GM19372 (cell line): ENCODE measurements around the gene CLIP1.
"Not testable (repeated sequence)": the region's sequence is repeated elsewhere in the genome, so short reads cannot be mapped to it uniquely, and the experiment has no call there.

ENCODE experiments used
- ATAC-seq: cut with Tn5 transposase; IDR thresholded peaks from one replicate; pipeline ENCODE4 v1.9.1; 2021; ENCODE audit warnings: mild to moderate bottlenecking, low read depth, moderate library complexity; ENCODE audit not compliant: unreplicated experiment

Gene CLIP1

GRCh38 chr12:122362755-122363154, 59.7 kb downstream of the CLIP1 start:
- no peak for ATAC-seq

DNA sequence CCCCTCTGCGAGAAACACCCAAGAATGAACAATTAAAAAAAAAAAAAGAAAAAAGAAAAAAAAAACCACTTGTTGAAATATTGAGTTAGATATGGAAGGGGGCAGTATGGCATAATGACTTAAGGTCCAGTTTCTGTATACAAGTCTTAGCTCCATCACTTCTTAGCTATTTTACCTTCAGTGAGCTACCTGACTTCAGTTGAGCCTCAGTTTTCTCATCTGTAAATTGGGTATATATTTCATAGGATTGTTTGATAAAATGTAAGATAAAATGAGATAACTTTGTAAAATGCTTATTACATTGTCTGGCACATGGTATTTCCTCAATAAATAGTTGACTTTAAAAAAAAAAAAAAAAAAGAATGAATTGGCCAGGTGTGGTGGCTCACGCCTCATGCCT, 64.1 kb downstream of the CLIP1 start:
- not testable (repeated sequence) for ATAC-seq

DNA sequence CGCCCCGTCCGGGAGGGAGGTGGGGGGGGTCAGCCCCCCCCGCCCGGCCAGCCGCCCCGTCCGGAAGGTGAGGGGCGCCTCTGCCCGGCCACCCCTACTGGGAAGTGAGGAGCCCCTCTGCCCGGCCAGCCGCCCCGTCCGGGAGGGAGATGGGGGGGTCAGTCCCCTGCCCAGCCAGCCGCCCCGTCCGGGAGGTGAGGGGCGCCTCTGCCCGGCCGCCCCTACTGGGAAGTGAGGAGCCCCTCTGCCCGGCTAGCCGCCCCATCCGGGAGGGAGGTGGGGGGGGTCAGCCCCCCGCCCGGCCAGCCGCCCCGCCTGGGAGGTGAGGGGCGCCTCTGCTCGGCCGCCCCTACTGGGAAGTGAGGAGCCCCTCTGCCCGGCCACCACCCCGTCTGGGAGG, 64.9 kb downstream of the CLIP1 start:
- not testable (repeated sequence) for ATAC-seq

DNA sequence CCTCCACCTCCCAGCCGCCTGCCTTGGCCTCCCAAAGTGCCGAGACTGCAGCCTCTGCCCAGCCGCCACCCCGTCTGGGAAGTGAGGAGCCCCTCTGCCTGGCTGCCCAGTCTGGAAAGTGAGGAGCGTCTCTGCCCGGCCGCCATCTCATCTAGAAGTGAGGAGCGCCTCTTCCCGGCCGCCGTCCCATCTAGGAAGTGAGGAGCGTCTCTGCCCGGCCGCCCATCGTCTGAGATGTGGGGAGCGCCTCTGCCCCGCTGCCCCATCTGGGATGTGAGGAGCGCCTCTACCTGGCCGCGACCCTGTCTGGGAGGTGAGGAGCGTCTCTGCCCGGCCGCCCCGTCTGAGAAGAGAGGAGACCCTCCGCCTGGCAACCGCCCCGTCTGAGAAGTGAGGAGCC, 65.5 kb downstream of the CLIP1 start:
- not testable (repeated sequence) for ATAC-seq

GRCh38 chr12:122356192-122356635, 66.3 kb downstream of the CLIP1 start:
- no peak for ATAC-seq

DNA sequence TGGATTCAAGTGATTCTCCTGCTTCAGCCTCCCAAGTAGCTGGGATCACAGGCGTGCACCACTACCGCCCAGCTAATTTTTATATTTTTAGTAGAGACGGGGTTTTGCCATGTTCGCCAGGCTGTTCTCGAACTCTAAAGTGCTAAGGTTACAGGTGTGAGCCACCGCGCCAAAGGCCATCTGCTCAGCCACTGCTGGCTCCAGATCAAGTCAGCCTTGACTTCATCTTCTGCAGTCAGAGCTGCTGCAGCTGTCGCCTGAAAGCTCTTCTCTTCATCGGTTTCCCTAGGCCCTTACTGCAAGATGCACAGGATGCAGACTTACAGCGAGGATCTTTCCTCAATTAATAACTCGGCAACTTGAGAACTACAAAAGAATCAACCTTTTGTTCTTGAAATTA, 66.8 kb downstream of the CLIP1 start:
- ATAC-seq = no peak

DNA sequence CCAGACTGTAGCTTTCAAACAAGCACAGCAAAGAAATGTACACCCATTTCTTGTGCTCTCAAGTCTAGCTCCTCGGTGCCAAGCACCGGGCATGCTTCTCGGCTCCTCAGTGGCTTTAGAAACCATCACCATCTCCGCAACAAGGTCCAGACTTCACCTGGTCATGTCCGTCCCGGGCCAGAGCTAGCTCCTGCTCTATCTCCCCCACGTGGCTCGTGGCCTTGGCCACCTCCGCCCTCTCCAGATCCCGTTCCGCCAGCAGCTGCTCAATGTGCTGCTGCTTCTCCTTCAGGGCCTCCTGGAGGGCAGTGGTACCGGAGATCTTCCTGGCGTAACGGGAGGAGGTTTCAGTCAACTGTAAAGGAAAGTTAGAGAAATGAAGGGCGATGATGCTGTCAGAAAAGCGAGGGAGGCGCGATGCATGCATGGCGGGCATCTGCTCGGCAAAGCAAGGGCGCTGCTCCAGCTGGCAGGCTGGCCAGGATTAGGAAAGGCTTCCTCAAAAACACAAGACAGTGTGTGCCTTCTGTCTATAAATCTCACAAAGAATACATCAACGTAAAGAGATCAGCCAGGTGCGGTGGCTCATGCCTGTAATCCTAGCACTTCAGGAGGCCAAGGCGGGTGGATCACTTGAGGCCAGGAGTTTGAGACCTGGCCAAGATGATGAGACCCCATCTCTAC, 67.4 kb downstream of the CLIP1 start:
- no peak for ATAC-seq

- ATAC-seq = no peak
Observed at GRCh38 chr12:122352394-122352793, 70.1 kb downstream of the CLIP1 start.

GRCh38 chr12:122350141-122350848, 72.2 kb downstream of the CLIP1 start:
- ATAC-seq = no peak

GRCh38 chr12:122349078-122349477, 73.4 kb downstream of the CLIP1 start:
- no peak for ATAC-seq

- ATAC-seq = no peak
Observed at GRCh38 chr12:122348505-122348904, 74.0 kb downstream of the CLIP1 start.

DNA sequence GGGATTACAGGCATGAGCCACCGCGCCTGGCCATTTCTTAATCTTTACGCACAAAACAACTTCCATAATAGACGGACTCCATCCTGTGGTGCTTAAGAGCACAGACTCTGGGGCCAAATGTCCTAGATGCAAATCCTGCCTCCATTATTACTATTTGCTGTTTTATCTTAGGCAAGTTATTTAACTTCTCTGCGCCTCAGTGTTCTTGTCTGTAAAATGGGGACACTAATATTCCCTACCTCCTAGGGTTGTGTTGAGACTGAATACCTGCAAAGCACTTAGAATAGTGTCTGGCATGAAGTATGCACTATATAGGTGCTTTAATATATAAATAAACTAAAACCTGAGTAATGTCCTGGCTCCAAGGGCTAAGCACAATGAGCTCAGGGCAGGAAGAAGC, 76.4 kb downstream of the CLIP1 start:
- ATAC-seq = no peak

- no peak for ATAC-seq
Observed at GRCh38 chr12:122345042-122345441, 77.4 kb downstream of the CLIP1 start.

DNA sequence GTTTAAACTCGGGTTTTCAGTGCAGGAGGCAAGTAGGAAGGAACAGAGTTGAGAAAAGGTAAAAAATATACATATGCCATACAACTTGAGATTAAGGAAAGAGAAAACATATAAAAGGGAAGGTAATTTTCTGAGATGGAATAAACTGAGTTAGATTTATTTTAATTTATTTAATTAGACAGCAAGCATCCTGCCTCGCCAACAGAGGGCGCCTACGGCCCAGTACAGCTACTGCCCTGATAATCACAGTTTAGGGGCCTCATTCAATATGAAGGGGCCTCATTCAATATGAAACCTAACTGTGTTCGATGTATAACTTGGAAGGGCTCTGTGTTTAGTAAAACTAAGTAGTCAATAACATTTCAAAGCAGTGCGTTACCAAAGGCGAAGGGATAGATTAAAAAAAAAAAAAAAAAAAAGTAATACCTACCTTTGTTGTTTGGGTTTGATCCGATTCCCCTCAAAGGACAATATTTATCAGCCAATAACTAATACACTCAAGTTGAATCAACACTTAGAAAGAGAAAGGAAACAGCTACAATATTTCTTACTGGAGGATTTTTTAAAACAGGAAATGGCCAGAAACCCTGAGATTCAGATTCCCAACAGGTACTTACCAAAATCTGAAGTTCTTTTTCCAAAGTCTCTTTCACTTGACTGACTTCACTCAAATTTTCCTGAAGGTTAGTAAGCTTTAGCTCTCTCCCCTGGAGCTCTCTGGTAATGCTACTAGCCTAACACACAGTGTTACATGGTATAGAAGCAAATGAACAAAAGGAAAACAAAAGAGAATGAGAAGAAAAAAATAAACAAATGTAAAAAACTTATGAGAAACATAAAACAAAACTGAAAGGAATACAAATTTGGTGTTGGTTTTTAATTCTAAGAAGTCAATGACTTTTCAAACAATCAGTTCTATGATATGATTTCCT, 86.2 kb downstream of the CLIP1 start:
- ATAC-seq = no peak

GRCh38 chr12:122333142-122334087, 89.1 kb downstream of the CLIP1 start:
- no peak for ATAC-seq

- ATAC-seq = no peak
Observed at GRCh38 chr12:122327494-122328385, 94.7 kb downstream of the CLIP1 start.

GRCh38 chr12:122327014-122327413, 95.5 kb downstream of the CLIP1 start:
- no peak for ATAC-seq

- ATAC-seq = no peak
Observed at GRCh38 chr12:122326586-122326985, 95.9 kb downstream of the CLIP1 start.
